GM18951 (cell line): ENCODE results near the gene UBE2C.

Source experiments
- POLR2A ChIP-seq: IDR thresholded peaks from 4 replicates; pipeline ENCODE4 v1.6.1; 2011; ENCODE audit warnings: mild to moderate bottlenecking; ENCODE audit not compliant: insufficient read length, insufficient read depth; ENCODE audit errors: extremely low read depth
- in situ Hi-C: fragments of 300-500 bp; cut with MboI; formaldehyde crosslinking; loops from one replicate; pipeline ENCODE4 v1.12.0; 2022; ENCODE audit warnings: low sequenced_read_pairs, mixed read lengths, inconsistent platforms; ENCODE audit not compliant: unreplicated experiment

Gene UBE2C

DNA sequence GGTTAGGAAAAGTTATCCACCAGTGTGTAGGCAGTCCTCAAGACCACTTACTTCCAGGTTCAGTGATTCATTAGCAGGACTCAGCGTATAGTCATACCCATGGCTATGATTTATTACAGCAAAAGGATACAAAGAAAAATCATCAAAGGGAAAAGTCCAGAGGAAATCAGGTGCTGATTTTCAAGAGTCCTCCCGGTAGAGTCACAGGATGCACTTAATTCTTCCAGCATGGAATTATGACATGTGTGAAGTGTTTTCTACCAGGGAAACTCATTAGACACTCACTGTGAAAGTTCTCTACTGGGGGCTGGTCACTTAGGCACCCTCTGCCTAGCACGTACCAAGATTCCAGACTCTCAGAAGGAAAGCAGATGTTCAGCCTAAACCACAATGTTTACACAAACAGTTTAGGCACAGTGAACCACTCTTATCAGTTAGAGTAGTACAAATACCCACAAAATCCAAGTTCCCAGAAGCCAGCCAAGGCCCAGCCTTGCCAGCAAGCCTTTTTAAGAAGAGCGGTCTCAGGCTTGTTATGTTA lies 31.0 kb upstream of the UBE2C start:
- in situ Hi-C loops, result loop anchor here (25.0 kb wide), 1 partner anchor 444 kb away; the partner anchor contains the start of gene SDC4
- no peak for TF ChIP-seq POLR2A

GRCh38 chr20:45782890-45783289 lies 29.6 kb upstream of the UBE2C start:
- no peak for TF ChIP-seq POLR2A
- in situ Hi-C loops, result loop anchor here (25.0 kb wide), 1 partner anchor 446 kb away; the partner anchor contains the start of gene SDC4

DNA sequence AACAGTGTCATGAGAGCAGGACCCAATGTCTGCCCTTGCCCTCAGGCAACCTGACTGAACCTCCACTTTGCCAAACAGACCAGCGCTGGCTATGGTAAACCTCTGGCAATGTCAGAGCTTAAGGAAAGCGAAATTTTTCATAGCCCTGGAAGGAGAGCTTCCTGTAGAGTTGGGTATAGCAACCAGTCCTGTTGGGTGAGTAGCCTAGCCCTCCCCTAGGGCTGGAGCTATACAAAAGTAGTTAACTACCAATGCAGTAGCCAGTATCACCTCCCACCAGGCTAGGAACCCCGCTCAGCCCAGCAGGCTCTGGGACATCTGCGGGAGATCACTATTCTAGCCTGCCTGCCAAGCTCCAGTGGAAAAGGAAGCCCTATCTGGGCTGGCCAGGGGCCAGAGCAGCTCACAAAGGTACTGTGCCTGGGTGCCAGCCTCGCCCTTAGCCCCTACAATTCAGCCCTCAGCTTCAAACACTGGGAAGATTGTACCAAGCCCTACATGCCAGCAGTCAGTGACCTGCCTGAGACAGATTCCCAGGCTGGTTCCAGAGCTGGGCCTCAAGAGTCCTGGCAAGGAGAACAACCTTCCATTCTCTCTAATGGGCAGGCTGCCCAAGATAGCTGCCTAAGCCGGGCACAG lies 28.7 kb upstream of the UBE2C start:
- in situ Hi-C loops, result loop anchor here (25.0 kb wide), 1 partner anchor 446 kb away; the partner anchor contains the start of gene SDC4
- TF ChIP-seq POLR2A, result no peak

DNA sequence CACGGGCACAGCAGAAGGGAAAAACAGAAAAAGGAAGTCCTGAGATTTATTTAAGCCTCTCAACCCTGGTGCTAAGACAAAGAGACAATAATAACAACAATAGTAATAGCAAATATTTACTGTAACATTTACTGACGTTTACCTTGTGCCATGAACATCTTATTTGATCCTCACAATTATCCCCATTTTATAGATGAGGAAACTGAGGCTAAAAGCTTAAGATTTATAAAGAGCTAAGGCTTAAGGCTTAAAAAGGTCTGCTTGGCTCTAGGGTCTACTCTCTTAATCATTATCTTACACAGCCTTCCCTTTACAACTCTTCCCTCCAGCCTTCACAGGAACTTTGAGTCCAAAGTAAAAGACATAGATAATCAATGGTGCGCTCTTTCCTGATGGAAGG lies 24.1 kb upstream of the UBE2C start:
- no peak for TF ChIP-seq POLR2A
- in situ Hi-C loops, result loop anchor here (25.0 kb wide), 1 partner anchor 451 kb away; the partner anchor contains the start of gene SDC4

GRCh38 chr20:45792317-45793118 lies 19.9 kb upstream of the UBE2C start:
- in situ Hi-C loops, result loop anchor here (25.0 kb wide), 1 partner anchor 455 kb away; the partner anchor contains the start of gene SDC4
- TF ChIP-seq POLR2A, result no peak

- in situ Hi-C loops, result loop anchor here (25.0 kb wide), 1 partner anchor 459 kb away; the partner anchor contains the start of gene SDC4
- no peak for TF ChIP-seq POLR2A
Measured at GRCh38 chr20:45796337-45797065, 15.9 kb upstream of the UBE2C start.

DNA sequence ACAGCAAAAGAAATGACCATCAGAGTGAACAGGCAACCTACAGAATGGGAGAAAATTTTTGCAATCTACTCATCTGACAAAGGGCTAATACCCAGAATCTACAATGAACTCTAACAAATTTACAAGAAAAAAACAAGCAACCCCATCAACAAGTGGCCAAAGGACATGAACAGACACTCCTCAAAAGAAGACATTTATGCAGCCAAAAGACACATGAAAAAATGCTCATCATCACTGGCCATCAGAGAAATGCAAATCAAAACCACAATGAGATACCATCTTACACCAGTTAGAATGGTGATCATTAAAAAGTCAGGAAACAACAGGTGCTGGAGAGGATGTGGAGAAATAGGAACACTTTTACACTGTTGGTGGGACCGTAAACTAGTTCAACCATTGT lies 14.9 kb upstream of the UBE2C start:
- in situ Hi-C loops, result loop anchor here (25.0 kb wide), 1 partner anchor 460 kb away; the partner anchor contains the start of gene SDC4

DNA sequence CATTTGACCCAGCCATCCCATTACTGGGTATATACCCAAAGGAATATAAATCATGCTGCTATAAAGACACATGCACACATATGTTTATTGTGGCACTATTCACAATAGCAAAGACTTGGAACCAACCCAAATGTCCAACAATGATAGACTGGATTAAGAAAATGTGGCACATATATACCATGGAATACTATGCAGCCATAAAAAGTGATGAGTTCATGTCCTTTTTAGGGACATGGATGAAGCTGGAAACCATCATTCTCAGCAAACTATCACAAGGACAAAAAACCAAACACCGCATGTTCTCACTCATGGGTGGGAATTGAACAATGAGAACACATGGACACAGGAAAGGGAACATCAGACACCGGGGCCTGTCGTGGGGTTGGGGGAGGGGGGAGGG lies 14.5 kb upstream of the UBE2C start:
- in situ Hi-C loops, result loop anchor here (25.0 kb wide), 1 partner anchor 461 kb away; the partner anchor contains the start of gene SDC4

GRCh38 chr20:45798935-45799642 lies 13.4 kb upstream of the UBE2C start:
- in situ Hi-C loops, result loop anchor here (25.0 kb wide), 1 partner anchor 462 kb away; the partner anchor contains the start of gene SDC4
- no peak for TF ChIP-seq POLR2A

- TF ChIP-seq POLR2A, result no peak
- in situ Hi-C loops, result no loop called here
Measured at GRCh38 chr20:45801851-45802250, 10.6 kb upstream of the UBE2C start.

DNA sequence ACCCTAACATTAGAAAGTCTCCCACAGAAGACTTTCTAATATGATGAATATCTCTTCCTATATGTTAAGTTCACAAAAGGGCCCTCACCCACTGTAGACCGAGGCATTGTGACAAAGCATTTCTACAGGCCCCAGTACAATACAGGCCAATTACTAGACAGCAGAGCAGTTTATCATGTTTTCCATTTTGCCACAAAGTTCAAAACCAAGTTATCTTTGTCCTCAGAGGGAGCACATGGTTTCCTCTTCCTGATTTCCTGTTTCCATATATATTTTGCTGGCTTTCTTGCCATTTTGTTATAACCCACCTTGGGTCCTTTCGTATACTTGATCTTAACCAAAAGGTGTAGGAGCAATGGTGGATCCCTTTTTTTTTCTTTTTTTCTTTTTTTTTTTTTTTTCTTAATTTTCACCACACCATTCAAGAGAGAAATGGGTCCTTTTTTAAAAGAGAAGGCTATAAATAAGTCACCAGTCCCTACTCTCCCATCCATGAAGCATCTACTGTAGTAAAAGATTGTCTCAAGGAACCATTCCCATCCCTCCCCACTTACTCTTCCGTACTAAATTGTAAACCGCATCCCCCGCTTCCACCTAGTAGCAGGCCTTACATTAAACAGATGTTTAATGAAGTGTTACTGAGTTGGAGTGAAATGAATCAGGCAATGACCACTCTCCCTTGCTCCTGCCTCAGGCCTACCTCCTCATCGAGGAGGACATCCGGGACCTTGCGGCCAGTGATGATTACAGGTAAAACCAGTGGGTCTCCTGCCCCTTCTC lies 2.1 kb upstream of the UBE2C start:
- in situ Hi-C loops, result no loop called here

DNA sequence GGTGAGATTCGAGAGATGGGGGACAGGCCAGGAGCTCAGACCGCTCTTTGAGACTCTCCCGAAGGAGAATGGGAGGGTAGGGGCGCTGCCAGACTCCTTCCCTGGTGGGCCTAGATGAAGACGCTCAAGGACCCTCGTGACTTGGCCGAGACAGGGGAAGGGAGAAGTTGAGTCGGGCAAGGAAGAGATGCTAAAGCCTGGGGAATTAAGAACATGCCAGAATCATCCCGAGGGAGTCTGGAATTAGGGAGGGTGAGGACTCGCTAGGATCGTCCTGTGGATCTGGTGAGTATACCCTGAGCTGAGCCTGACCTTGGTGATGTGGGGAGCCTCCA lies 529 bp downstream of the UBE2C start:
- in situ Hi-C loops, result no loop called here
- no peak for TF ChIP-seq POLR2A

More for the DNA sequence above, 2.1 kb upstream of the UBE2C start:
- TF ChIP-seq POLR2A, result no peak
